ENCODE data around the gene LRRC14B.

LRRC14B gene

GRCh38 chr5:185095-186070 lies 5.9 kb upstream of the LRRC14B start:
- Histone ChIP-seq H3K4me2 (ENCODE audit: low read length) (no peak overlapping the region), H3K79me2 (no peaks in the 10 kb centered on the region), H2AFZ (no peak overlapping the region), H3K27me3 (ENCODE audit: control insufficient read depth, insufficient read depth, low read length) (no peaks in the 10 kb centered on the region), H3K9ac (no peak overlapping the region), H3K27ac (no peak overlapping the region), H3K9me3 (ENCODE audit: control insufficient read depth, low read length) (no peaks in the 10 kb centered on the region), H3K4me1 (peaks cover 7% of the 10 kb centered on the region), H3K4me3 (ENCODE audit: low read depth, low read length) (no peak overlapping the region), H3K36me3 (ENCODE audit: control insufficient read depth, insufficient read depth, low read length) (no peaks in the 10 kb centered on the region)
- no peak for TF ChIP-seq CTCF (IDR thresholded peaks at IDR 0.05)

GRCh38 chr5:186091-187041 lies 4.9 kb upstream of the LRRC14B start:
- TF ChIP-seq CTCF (IDR thresholded peaks at IDR 0.05), result no peak
- no peaks in the 10 kb centered on the region for H3K9me3 ChIP-seq (ENCODE audit: control insufficient read depth, low read length)
- H3K4me3 ChIP-seq (ENCODE audit: low read depth, low read length), result no peak overlapping the region

GRCh38 chr5:187042-187431 lies 4.3 kb upstream of the LRRC14B start:
- Histone ChIP-seq H3K27ac (no peak overlapping the region), H3K4me3 (ENCODE audit: low read depth, low read length) (no peak overlapping the region), H3K36me3 (ENCODE audit: control insufficient read depth, insufficient read depth, low read length) (no peaks in the 10 kb centered on the region)

More at GRCh38 chr5:186091-187041, 4.9 kb upstream of the LRRC14B start:
- H3K4me2 ChIP-seq (ENCODE audit: low read length), result no peak overlapping the region
- H3K36me3 ChIP-seq (ENCODE audit: control insufficient read depth, insufficient read depth, low read length), result no peaks in the 10 kb centered on the region
- H3K9ac ChIP-seq, result no peak overlapping the region
- no peaks in the 10 kb centered on the region for H3K79me2 ChIP-seq
- H3K27ac ChIP-seq, result no peak overlapping the region
- H3K27me3 ChIP-seq (ENCODE audit: control insufficient read depth, insufficient read depth, low read length), result no peaks in the 10 kb centered on the region
- H3K4me1 ChIP-seq, result peaks cover 15% of the 10 kb centered on the region
- no peak overlapping the region for H2AFZ ChIP-seq

More at GRCh38 chr5:187042-187431, 4.3 kb upstream of the LRRC14B start:
- H3K4me1 ChIP-seq, result peaks cover 16% of the 10 kb centered on the region
- no peaks in the 10 kb centered on the region for H3K9me3 ChIP-seq (ENCODE audit: control insufficient read depth, low read length)
- no peaks in the 10 kb centered on the region for H3K27me3 ChIP-seq (ENCODE audit: control insufficient read depth, insufficient read depth, low read length)
- H2AFZ ChIP-seq, result no peak overlapping the region
- no peaks in the 10 kb centered on the region for H3K79me2 ChIP-seq
- no peak for TF ChIP-seq CTCF (IDR thresholded peaks at IDR 0.05)
- no peak overlapping the region for H3K4me2 ChIP-seq (ENCODE audit: low read length)
- no peak overlapping the region for H3K9ac ChIP-seq

Measured in parathyroid adenoma (tissue), 2 donors.